Stimulated activated effector memory CD8-positive, alpha-beta T cell treated with anti-CD3 and anti-CD28 coated beads, Interleukin-12 subunit alpha, Interleukin-12 subunit beta, amount 100 ng/mL, for 72 hours (primary cell): ENCODE results near the gene DCN.

Experiments
- ATAC-seq: fragments of 150-1000 bp; cut with Tn5 transposase; 2 replicates; pipeline ENCODE4 v1.10.0; 2021
- DNase-seq, 2 donors: peaks; one replicate each; pipeline ENCODE4 v3.0.0; 2021 to 2022; ENCODE audit warnings: low spot score in 2 of 2
- H3K27ac Mint-ChIP-seq: one replicate; pipeline ENCODE4 v1.8.0; 2022; ENCODE audit warnings: mild to moderate bottlenecking, mixed read lengths
- H3K36me3 Mint-ChIP-seq: one replicate; pipeline ENCODE4 v1.8.0; 2022; ENCODE audit warnings: mild to moderate bottlenecking, mixed read lengths
- H3K4me1 Mint-ChIP-seq: one replicate; pipeline ENCODE4 v1.8.0; 2022; ENCODE audit warnings: mixed read lengths
- H3K4me3 Mint-ChIP-seq: one replicate; pipeline ENCODE4 v1.8.0; 2022; ENCODE audit warnings: mild to moderate bottlenecking, mixed read lengths
- H3K9me3 Mint-ChIP-seq: one replicate; pipeline ENCODE4 v1.8.0; 2022; ENCODE audit warnings: mixed read lengths

Gene DCN

DNA sequence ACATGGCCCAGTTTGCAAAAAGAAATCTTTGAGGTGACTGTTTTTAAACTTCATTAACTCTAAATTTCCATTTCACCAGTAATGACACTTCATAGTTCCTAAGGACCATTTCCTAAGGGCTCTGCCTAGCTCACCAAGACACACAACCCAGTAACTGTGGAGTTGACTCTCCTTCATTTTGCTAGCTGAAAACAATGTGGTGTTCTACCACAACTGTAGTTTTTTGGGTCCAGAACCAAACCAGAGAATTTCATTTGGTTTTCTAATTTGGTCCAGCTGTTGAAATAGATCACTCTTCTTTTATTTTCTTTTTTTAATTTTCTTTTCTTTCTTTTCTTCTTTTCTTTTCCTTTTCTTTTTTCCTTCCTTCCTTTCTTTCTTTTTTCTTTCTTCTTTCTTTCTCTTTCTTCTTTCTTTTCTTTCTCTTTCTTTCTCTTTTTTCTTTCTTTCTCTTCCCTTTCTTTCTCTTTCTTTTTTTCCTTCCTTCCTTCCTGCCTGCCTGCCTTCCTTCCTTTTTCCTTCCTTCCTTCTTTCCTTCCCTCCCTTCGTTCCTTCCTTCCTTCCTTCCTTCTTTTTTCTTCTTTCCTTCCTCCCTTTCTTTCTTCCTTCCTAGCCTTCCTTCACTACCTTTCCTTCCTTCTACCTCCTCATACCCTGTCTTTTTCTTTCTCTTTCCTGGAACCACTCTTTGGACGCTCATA lies 52.8 kb downstream of the DCN start:
- Mint-ChIP-seq H3K27ac (no peak overlapping the region), H3K36me3 (no peaks in the 10 kb centered on the region), H3K9me3 (peaks cover 5% of the 10 kb centered on the region), H3K4me1 (no peaks in the 10 kb centered on the region), H3K4me3 (no peak overlapping the region)
- DNase-seq (no peak), ATAC-seq (no peak)

DNA sequence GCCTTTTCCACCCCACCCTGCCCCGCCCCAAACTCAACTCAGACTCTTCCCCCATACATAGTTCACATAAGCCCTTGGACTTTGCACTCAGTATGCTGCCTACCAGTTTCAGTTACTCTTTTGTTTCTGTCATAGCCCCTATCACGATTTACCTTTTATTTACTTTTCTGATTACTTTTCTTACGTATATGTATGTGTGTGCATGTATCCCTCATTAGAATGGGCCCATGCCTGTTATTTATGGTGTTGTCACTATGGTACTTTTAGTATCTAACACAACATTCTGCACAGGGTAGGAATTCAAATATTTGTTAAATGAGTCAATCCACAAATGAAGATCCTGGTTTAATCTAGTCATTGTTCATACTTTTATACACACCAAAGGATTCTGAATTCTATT lies 54.9 kb downstream of the DCN start:
- ATAC-seq (no peak), DNase-seq (no peak)
- H3K4me1 Mint-ChIP-seq = no peaks in the 10 kb centered on the region
- H3K27ac Mint-ChIP-seq = no peak overlapping the region
- peaks cover 5% of the 10 kb centered on the region for H3K9me3 Mint-ChIP-seq
- no peak overlapping the region for H3K4me3 Mint-ChIP-seq
- H3K36me3 Mint-ChIP-seq = no peaks in the 10 kb centered on the region

DNA sequence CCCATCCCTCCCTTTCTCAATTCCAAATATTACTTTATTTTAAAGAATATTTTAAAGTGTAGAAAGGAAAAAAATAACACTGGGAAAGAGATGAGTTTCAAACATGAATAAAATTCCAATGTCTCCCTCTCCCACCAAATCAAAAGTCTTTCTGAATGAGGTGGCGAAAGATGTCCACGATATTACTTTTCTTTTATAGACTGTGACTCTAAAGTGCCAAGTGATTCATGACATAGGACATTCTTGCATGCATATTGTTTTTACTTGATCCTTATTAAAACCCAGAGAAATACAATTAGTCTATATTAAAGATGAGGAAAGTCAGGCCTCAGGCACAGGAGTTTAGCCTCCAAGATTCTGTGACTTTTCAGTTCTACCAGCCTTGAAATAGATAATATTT lies 55.3 kb downstream of the DCN start:
- no peaks in the 10 kb centered on the region for H3K4me1 Mint-ChIP-seq
- no peak for DNase-seq
- no peak overlapping the region for H3K4me3 Mint-ChIP-seq
- no peak overlapping the region for H3K27ac Mint-ChIP-seq
- ATAC-seq = no peak
- H3K9me3 Mint-ChIP-seq = peaks cover 5% of the 10 kb centered on the region
- H3K36me3 Mint-ChIP-seq = no peaks in the 10 kb centered on the region

DNA sequence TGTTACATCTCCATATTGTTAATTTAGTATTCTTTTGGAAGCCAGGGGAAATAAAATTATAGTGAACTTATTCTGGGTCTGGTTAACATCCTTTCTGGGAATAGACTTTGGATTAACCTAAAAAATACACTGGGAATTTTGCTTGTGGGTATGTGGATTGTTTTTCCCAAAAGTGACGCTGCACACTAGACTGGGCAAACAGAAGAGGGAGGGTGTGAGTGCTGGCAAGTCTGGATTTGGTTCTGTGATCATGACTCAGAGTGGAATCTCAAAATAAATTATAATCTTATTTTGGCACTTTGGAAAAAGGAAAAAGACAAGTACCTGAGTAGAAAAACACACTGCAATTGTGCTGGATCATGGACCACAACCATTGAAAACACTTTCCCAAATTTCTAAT lies 56.1 kb downstream of the DCN start:
- ATAC-seq (no peak), DNase-seq (no peak)
- Mint-ChIP-seq H3K9me3 (peaks cover 5% of the 10 kb centered on the region), H3K4me3 (no peak overlapping the region), H3K4me1 (no peaks in the 10 kb centered on the region), H3K36me3 (no peaks in the 10 kb centered on the region), H3K27ac (no peak overlapping the region)

DNA sequence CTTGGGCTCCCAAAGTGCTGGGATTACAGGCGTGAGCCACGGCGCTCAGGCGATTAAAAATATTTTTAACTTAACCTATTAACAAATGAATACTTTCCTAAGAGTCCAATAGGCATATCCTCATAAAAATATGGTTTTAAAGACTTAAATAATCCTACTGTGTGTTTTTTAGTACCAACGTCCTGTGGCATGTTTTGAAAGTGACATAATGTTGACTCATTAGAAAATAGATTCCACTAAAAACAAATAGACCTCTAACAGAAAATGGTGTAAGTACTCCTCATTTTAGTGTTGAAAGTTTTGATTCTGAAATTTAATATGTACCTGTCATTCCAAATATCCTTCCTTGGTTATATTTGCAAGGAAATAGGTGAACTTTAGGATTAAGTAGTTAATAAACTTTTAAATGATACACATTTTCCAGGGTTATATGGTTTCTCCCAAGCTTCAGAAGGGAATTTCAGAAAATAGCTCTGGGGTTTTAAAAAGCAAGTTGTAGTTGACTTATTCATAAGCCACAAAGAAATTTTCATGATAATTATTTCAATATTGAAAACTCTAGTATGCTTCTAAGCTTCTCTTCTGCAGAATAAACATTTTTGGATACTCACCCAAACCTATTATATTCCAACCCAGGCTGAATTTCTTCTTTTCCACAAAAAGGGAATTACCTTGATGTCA lies 59.2 kb downstream of the DCN start:
- H3K4me3 Mint-ChIP-seq = no peak overlapping the region
- H3K9me3 Mint-ChIP-seq = no peaks in the 10 kb centered on the region
- H3K4me1 Mint-ChIP-seq = no peaks in the 10 kb centered on the region
- DNase-seq (no peak), ATAC-seq (no peak)
- no peak overlapping the region for H3K27ac Mint-ChIP-seq
- H3K36me3 Mint-ChIP-seq = no peaks in the 10 kb centered on the region

DNA sequence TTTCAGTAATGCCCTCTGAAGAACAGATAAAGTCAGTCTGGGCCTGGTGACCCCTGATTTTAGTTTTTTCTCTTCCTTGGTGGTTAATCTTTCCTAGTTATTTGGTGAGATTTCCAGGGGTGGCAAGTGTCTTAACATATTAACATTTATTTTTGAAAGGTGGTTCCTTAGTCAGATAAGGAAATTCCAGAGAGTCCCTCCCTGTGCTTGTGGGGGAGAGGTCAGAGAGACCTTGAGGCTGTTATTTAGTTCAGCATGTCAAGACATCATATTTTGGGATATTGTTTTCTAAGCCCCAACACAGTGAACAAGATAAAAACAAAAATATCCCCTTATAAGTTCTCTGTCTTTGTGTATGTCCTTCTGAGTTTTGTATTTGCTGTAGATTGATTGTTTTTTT lies 61.8 kb downstream of the DCN start:
- Mint-ChIP-seq H3K4me3 (no peak overlapping the region), H3K9me3 (no peaks in the 10 kb centered on the region), H3K27ac (no peak overlapping the region), H3K4me1 (no peaks in the 10 kb centered on the region), H3K36me3 (no peaks in the 10 kb centered on the region)
- DNase-seq (no peak), ATAC-seq (no peak)

DNA sequence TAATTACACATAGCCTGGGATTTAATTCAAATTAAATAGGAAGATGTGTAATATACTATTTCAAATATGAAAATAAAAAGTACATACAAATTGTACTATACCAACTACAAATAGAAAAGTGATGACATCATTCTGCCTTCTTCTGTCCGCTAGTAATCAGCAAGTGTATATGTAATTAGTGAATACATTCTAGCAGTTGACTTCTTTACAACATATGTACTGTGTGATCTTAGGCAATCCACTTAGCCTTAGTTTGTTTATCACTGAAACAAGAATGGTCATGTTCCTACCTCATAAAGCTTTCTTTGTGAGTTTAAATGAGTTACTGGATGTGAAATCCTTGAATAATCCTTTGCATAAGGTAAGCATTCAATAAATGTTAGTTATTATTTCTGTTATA lies 63.5 kb downstream of the DCN start:
- no peak overlapping the region for H3K4me3 Mint-ChIP-seq
- no peaks in the 10 kb centered on the region for H3K9me3 Mint-ChIP-seq
- H3K4me1 Mint-ChIP-seq = no peaks in the 10 kb centered on the region
- ATAC-seq (no peak), DNase-seq (no peak)
- H3K27ac Mint-ChIP-seq = no peak overlapping the region
- H3K36me3 Mint-ChIP-seq = no peaks in the 10 kb centered on the region

DNA sequence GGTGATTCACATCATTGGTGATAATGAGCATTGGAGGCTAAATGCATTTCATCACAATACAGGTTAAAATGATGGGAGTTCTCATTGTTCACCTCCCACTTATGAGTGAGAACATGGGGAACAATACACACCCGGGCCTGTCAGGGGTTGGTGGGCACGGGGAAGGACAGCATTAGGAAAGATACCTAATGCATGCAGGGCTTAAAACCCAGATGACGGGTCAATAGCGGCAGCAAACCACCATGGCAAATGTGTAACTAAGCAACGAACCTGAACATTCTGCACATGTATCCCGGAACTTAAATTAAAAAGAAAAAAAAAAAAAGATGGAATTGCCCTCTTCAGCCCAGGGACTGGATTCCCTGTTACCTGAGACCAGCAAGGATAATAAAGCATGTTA lies 69.0 kb downstream of the DCN start:
- DNase-seq (no peak), ATAC-seq (no peak)
- Mint-ChIP-seq H3K36me3 (no peaks in the 10 kb centered on the region), H3K27ac (no peak overlapping the region), H3K4me3 (no peak overlapping the region), H3K4me1 (no peaks in the 10 kb centered on the region), H3K9me3 (no peaks in the 10 kb centered on the region)

DNA sequence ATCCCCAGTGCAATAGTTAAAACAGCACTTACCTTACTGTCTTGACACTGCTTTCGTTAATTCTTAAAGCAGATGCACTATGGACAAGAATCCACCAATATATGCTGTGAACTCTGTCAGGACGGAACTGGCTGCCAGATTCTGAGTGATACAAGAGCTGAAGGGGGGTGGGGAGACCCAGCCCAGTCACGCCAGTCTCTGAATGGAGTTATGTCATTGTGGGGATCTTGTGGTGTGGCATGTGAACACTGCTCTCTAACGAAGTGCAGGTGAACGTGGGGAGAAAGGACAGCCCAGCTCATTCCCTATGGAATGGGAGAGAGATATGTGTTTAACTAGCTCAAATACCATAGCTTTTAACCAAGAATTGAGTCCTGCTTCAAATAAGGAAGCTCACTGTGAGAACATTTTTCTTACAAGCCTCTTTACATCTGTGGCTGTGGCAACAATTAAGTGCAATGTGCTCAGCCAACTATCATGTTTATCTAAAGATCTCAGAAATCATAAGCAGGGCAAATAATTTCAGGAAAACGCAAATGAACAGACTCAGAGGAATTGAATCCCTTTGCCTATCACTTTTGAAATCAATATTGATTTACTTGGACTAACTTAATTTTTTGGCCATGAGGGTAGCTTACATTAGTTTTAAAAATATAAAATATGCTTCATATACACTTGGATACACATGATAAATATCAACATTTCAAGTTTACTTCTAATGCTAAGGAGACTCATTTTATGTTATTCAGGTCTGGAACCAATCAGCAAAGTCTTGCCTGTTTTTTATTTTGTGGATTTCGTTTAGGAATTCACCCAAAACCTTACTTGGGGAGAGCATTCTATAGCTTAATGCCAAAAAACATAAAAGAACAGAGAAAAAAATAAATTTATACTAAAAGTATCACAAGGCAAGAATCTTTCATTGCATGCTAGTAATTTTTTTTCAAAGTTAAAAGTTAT lies 71.0 kb downstream of the DCN start, which contains the start of gene LUM:
TSS of gene LUM (minus strand) at position 129 of the 960 bp plus-strand sequence. CDS start 2,515 bp downstream, outside the sequence.
- H3K36me3 Mint-ChIP-seq = no peaks in the 10 kb centered on the region
- no peak for ATAC-seq
- no peak within 1 kb of the TSS for H3K4me3 Mint-ChIP-seq
- DNase-seq = no peak
- no peaks in the 10 kb centered on the region for H3K9me3 Mint-ChIP-seq
- H3K27ac Mint-ChIP-seq = no peak within 1 kb of the TSS
- H3K4me1 Mint-ChIP-seq = no peaks in the 10 kb centered on the region

DNA sequence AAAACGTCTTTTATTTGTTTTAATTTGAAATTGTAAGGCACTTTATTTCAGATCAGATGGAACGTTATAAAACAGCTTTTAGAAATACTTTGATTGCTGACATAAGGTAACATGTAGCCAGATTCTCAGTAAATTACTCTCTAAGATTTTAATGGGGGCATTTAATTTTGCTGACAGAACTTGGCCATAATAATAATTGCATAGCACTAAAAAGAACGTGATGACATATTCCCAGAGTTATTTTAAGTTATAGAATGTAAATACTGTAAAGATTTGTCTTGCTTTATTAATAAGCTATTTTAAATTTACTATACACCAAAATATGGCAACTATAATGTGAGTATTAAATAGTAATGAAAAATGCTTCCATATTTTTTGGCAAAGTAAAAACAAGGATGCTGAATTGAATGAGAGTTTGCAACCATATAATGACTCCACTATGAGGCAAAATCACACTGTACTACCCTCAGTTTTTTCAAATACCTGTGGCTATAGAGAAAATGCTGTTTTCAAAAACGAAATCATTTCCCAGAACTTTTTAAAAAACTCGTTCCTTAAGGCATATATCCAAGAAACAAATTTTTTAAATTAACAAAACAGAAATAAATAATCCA lies 72.2 kb downstream of the DCN start:
- ATAC-seq (no peak), DNase-seq (no peak)
- H3K36me3 Mint-ChIP-seq = no peaks in the 10 kb centered on the region
- no peaks in the 10 kb centered on the region for H3K9me3 Mint-ChIP-seq
- no peak overlapping the region for H3K27ac Mint-ChIP-seq
- H3K4me3 Mint-ChIP-seq = no peak overlapping the region
- H3K4me1 Mint-ChIP-seq = no peaks in the 10 kb centered on the region

DNA sequence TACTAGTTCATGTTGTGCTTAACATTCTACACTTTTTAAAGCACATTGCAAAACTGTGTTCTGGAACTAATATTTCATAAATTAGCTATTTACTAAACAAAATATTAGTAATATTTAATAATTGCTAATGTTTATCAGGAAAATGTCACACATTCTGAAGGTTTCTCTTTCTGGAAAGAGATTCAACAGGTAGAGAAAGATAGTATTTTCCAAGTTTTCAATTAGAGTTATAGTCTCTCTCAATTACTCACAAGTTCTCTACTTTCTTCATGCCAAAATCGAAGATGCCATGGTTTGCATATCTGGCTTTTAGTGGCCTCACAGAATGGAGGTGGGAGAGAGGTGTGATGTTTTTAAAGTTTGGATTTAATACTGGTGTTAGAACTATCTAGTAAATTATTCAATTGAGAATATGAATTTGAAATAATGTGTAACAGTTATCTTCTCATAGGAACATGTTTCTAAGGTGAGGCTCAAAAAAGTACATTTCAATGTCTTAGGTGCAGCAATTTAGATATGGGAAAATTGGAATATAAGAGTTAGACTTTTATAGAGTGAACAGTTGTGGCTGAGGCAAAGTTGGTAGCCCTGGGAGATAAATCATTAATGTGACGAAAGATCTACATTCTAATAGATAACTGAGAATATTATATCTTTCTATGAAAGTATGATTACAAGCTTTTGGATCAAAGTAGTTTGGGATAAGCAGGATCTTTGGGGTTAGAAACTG lies 72.9 kb downstream of the DCN start:
- no peaks in the 10 kb centered on the region for H3K9me3 Mint-ChIP-seq
- H3K36me3 Mint-ChIP-seq = no peaks in the 10 kb centered on the region
- DNase-seq (no peak), ATAC-seq (no peak)
- no peak overlapping the region for H3K27ac Mint-ChIP-seq
- H3K4me3 Mint-ChIP-seq = no peak overlapping the region
- no peaks in the 10 kb centered on the region for H3K4me1 Mint-ChIP-seq

DNA sequence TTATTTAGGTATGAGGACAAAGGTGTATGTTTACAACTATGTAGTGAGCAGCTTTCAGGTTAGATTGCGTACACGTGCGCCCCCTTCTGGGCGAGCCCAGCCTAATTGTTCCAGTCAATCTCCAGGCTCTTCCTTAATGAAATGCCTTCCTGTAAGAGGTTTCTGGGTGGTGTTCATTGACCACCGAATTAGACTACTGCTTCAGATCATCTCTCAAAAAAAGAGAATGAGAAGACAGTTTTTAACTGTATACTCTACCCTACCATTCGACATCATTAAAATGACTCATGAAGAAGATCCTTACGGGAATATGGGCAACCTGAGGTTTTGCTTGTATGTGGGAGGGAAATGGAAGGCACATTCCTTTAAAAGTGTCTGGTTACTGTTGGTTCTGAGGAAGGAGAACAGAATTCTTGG lies 73.5 kb downstream of the DCN start:
- Mint-ChIP-seq H3K4me3 (no peak overlapping the region), H3K27ac (no peak overlapping the region), H3K36me3 (no peaks in the 10 kb centered on the region), H3K9me3 (no peaks in the 10 kb centered on the region), H3K4me1 (no peaks in the 10 kb centered on the region)
- ATAC-seq (no peak), DNase-seq (peak; percentile 10 to 69)

DNA sequence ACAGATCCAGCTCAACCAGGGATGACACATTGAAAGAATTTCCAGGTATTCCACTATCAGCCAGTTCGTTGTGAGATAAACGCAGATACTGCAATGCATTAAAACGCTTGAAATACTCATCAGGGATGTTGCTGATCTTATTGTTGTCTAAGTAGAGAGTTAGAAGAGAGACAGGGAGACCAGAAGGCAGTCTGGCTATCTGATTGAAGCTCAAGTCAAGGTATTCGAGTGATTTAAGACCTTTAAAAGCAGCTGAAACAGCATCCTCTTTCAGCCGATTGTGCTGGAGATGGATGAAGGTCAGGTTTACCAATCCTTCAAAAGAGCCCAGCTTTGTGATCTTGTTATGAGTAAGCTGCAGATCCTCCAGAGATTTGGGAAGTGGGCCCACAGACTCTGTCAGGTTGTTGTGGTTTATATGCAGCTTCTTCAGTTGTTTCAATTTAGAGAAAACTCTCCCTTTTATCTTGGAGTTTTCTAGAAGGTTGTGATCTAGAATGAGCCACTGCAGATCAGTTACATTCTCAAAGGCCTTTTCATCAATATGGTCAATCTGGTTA lies 74.3 kb downstream of the DCN start:
- no peak overlapping the region for H3K27ac Mint-ChIP-seq
- no peaks in the 10 kb centered on the region for H3K36me3 Mint-ChIP-seq
- no peaks in the 10 kb centered on the region for H3K9me3 Mint-ChIP-seq
- DNase-seq (no peak), ATAC-seq (no peak)
- H3K4me1 Mint-ChIP-seq = no peaks in the 10 kb centered on the region
- H3K4me3 Mint-ChIP-seq = no peak overlapping the region

DNA sequence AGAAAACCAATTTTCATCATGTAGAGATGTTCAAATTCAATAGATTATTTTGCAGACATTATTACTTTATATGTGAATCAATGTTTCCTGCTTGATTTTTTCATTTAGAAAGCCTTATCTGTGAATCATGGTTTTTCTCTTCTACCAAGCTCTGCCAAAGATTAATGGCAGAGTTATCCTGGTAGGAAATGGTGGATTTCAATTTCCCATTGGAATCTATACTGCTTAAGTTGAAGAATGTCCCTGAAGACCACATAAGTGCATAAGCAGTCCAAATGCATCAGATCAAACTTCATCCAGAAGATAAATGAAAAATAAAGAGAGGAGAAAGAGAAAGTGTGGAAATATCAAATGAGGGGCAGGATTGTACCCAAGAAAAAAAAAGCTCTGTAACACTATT lies 76.3 kb downstream of the DCN start:
- Mint-ChIP-seq H3K4me1 (no peaks in the 10 kb centered on the region), H3K27ac (no peak overlapping the region), H3K36me3 (no peaks in the 10 kb centered on the region), H3K4me3 (no peak overlapping the region), H3K9me3 (no peaks in the 10 kb centered on the region)
- DNase-seq (no peak), ATAC-seq (no peak)
